GM21529 (cell line): Measurements from ENCODE around the gene CLDN17.

Experiments
- ATAC-seq: cut with Tn5 transposase; IDR thresholded peaks from one replicate; pipeline ENCODE4 v1.9.1; 2021; ENCODE audit not compliant: unreplicated experiment

The CLDN17 gene, protein sequence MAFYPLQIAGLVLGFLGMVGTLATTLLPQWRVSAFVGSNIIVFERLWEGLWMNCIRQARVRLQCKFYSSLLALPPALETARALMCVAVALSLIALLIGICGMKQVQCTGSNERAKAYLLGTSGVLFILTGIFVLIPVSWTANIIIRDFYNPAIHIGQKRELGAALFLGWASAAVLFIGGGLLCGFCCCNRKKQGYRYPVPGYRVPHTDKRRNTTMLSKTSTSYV

DNA sequence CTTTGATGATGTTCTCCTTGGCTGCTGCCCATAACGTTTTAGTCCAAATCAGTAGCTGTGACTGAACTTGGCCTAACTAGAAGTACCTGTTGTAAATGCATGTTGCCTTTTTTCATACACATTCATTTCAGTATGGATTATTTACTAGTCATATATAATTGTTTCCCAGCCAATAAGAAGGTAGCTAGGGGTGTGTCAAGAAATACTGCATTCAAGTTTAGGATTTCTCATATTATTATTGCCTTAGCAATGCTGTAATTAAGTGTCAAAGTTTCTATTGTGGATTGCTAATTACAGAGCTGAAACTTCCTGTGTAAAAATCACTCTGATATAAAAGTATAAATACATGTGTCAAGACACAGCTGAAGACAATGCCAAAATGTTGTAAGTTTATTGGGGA, at the start of gene CLDN17:
Gene CLDN17, minus strand, starts transcription at position 101 of the 400 bp plus-strand sequence. CDS start 188 bp downstream, outside the sequence.
- ATAC-seq, result no peak

GRCh38 chr21:30216041-30216723, 49.6 kb upstream of the CLDN17 start, which contains the start of gene CLDN8:
TSS of gene CLDN8 (minus strand) at chr21:30216097. CDS start at chr21:30215925, 172 bp downstream.
- ATAC-seq, result no peak

DNA sequence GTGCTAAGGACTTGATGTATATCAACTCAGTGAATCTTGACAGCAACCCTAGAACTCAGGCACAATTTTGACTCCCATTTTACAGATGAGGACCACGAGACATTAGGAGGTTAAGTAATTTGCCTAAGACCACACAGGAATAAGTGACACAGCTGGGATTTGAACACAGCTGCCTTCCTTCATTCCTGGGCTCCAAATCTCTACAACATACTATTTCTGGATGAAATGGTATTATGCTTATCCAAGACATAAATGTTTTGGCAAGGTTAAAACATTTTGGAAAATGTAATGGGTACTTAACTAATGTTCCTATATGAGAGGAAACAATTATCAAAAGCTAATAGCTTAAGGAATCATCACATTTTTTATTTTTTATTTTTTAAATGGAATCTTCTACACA, 44.5 kb upstream of the CLDN17 start:
- ATAC-seq, result no peak

DNA sequence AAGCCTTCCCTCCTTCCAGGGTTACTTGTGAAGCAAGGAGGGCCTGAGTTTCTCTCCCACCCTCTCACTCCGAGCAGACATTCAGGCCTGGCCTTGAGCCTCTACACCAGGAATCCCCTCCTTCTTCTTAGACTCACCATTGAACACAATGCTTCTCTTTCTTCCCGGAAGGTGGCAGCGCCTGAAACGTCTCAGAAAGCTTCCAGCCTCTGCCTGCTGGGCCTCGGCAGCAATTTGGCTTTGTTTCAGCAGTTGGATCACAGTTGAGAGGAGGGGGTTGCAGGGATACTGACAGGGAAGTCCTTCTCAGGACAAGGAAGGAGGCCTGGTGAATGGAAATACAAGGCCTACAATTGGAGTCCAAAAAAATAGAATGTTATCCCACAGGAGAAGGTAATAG, 43.0 kb upstream of the CLDN17 start:
- no peak for ATAC-seq

DNA sequence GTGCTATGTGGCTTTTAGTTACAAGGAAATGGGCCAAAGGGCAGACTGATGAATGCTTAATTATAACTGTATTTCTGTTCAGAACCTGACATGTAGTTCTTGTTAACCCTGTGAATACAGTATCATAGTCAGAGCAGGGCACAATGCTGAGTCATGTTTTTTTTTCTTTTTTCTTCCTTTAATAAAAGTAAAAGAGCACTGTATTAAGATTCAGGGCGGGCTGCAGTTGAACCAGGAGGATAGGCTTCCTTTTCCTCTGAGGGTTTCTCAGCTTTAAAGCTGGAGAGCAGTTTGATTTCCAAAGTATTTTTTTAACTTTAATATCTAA, 40.6 kb upstream of the CLDN17 start:
- no peak for ATAC-seq

- ATAC-seq, result no peak
These were observed 40.1 kb upstream of the CLDN17 start for GRCh38 chr21:30206551-30207251.

- no peak for ATAC-seq
These were observed 33.4 kb upstream of the CLDN17 start for GRCh38 chr21:30200000-30200399.

- ATAC-seq, result no peak
These were observed 28.2 kb upstream of the CLDN17 start for GRCh38 chr21:30194701-30195299.

DNA sequence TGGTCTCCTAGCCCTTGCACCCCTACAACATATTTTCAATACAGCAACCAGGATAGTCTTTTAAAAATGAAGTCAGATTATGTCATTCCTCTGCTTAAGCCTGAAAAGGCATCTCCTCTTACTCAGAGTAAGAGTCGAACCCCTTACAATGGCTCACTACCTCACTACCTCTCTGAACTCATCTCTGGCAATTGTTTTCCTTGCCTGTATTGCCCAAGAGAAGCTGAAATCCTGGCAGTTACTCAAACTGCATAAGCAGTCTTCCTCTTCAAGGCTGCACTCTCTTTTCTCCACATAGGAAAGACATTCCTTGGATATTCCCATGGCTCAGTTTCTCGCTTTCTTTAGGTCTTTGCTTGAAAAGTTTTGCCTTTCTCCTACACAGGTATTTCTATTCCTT, 26.6 kb upstream of the CLDN17 start:
- ATAC-seq, result no peak

- no peak for ATAC-seq
These were observed 23.9 kb upstream of the CLDN17 start for GRCh38 chr21:30190554-30190953.

DNA sequence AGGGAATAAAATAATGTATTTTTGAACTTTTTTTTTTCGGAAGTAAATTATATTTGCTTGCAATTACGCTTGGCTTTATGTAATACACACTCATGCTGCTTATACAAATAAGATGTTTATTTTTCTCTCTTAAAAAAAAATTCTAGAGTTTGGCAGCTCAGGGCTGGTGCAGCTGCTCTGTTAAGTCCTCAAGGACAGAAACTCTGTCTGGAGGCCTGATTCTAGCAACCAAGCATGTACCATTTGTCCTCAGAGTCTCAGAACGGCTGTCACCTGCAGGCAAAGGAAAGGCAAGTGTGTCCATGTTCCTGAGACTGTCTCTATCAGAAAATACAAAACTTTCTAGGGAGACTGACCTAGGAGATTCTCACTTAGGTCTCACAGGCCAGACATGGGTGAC, 23.2 kb upstream of the CLDN17 start:
- no peak for ATAC-seq

- no peak for ATAC-seq
These were observed 19.6 kb upstream of the CLDN17 start for GRCh38 chr21:30186242-30186641.

DNA sequence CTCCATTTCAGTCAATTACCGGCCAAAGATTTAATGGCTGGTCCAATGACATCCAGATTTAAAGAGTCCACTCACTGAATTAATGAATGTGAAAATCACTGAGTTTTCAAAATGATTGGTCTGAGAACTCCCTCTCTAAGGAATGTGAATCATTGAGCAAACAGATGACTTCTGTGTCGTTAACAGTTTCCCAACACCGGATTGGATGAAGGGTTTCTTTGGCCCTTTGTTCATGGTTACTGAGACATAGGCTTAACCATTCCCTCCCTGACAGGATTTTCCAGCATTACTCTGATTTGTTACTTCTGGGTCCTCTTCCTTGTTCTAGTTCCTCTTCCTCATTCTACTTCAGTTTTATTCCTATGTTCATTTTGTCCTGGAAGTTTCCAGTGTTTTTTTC, 1.5 kb upstream of the CLDN17 start:
- ATAC-seq, result no peak

DNA sequence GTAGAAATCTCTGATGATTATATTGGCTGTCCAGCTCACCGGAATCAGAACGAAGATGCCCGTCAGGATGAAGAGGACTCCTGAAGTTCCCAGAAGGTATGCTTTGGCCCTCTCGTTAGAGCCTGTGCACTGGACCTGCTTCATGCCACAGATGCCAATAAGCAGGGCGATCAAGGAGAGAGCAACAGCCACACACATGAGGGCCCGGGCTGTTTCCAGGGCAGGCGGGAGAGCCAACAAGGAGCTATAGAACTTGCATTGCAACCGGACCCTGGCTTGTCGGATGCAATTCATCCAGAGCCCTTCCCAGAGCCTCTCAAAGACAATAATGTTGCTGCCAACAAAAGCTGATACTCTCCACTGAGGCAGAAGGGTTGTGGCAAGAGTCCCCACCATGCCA, 434 bp downstream of the CLDN17 start:
- no peak for ATAC-seq

DNA sequence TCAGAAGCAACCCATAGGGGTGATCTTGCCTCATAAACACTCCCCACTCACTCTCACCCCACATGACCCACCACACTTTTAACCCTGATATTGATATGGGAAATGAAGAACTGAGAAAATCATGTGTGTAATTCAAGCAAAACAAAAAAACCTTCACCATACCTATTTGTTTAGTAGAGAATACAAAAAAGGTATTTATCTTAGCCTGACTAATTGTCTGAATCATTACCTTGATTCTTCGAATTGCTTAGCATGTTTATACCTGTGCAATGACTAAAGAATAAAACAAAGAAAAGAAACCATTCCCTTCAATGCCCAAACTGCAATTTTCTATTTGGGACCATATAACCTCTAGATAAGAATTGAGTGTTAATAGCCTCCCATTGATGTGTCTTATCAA, 1.8 kb downstream of the CLDN17 start:
- ATAC-seq, result no peak

GRCh38 chr21:30153697-30154340, 12.8 kb downstream of the CLDN17 start:
- ATAC-seq, result no peak

DNA sequence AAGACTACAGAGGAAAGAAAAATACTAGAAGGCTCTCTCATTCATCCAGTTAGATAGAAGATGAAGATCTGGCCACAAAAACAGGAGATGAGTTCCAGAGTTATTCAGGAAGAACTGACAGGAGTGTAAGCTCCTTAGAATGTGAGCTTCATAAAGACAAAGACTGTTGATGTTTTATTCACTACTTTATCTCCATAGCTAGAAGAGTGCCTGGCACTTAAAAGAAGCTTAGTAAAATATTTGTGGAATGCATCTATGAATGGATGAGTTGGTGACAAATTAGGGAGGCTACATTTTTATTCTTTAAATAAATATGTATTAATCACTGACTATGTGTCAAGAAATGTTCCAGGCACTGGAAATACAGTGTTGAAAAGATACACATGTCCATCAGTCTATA, 13.8 kb downstream of the CLDN17 start:
- ATAC-seq, result no peak

GRCh38 chr21:30148906-30149305, 17.7 kb downstream of the CLDN17 start:
- no peak for ATAC-seq

- ATAC-seq, result no peak
These were observed 19.9 kb downstream of the CLDN17 start for GRCh38 chr21:30146558-30147282.

DNA sequence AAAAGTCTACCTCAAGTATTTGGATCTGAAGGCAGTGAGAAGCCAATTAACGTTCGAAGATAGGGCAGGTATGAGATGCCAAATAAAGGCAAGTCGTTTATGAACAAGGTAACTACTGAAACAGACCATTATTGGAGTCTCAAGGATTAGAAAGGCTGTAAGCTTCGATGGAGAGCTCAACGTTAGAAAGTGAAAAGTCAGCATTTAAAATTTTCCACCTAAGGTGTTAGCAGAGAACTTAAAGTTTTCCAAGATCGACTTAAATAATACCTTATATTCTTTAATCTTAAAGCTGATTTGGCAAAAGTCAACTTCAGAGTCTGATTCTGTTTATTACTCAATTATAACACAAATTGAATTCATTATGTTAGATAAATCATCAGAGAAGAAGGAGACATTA, 28.1 kb downstream of the CLDN17 start:
- no peak for ATAC-seq

GRCh38 chr21:30129246-30129645, 37.4 kb downstream of the CLDN17 start:
- no peak for ATAC-seq
